GM21447 (cell line): ENCODE data around the gene RGS11.
A peak's percentile ranks its signal among the peaks of the same experiment; 100 is the strongest.
"Not testable (repeated sequence)": the region's sequence is repeated elsewhere in the genome, so short reads cannot be mapped to it uniquely, and the experiment has no call there.

Source experiments
- ATAC-seq: cut with Tn5 transposase; IDR thresholded peaks from one replicate; pipeline ENCODE4 v1.9.1; 2021; ENCODE audit not compliant: unreplicated experiment

Gene RGS11

DNA sequence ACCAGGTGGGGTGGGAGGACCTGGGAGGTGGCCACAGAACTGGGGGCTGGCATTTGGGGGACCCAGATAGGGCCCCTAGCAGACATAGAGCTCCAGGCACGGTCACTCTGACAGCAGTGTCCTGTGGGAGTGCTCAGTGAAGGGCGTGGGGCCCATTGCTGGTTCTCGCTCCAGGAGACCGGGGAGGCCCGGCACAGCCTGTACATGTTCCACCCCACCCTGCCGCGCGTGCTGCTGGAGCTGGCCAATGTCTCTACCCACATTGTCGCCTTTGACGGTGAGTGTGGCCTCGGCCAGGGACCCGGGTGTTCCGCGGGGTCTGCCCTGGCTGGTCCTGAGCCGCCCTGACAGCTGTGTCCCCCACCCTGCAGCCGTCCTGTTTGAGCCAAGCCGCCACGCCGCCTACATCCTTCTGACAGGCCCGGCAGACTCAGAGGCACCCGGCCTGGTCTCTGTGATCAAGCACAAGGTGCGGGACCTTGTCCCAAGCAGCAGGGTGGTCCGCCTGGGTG lies 11.2 kb downstream of the RGS11 start:
- ATAC-seq = no peak

- ATAC-seq = no peak
Measured at GRCh38 chr16:263944-264343, 11.8 kb downstream of the RGS11 start.

DNA sequence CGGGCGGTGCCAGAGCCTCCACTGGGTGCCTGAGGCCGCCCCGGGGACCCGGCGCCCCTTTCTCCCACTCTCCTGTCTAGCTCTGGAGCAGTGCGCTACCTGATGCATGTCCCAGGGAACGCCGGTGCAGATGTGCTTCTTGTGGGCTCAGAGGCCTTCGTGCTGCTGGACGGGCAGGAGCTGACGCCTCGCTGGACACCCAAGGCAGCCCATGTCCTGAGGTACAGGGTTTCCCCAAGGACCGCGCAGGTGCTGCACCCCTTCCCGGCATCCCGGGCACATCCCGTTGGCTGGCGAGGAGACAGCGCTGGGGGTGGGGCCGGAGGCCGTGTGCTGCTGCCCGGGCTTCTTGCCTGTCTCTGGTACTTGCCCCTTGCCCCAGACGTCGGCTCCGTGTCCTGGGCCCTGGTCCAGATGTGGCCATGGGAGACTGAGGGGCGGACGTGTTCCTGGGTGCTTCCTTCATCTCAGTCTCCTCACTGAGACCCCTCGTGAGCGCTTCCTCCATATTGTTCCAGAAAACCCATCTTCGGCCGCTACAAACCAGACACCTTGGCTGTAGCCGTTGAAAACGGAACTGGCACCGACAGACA lies 12.5 kb downstream of the RGS11 start:
- no peak for ATAC-seq

- ATAC-seq = no peak
Measured at GRCh38 chr16:262121-262745, 13.5 kb downstream of the RGS11 start.

- ATAC-seq = no peak
Measured at GRCh38 chr16:261031-261691, 14.6 kb downstream of the RGS11 start.

- ATAC-seq = no peak
Measured at GRCh38 chr16:260326-260725, 15.4 kb downstream of the RGS11 start.

DNA sequence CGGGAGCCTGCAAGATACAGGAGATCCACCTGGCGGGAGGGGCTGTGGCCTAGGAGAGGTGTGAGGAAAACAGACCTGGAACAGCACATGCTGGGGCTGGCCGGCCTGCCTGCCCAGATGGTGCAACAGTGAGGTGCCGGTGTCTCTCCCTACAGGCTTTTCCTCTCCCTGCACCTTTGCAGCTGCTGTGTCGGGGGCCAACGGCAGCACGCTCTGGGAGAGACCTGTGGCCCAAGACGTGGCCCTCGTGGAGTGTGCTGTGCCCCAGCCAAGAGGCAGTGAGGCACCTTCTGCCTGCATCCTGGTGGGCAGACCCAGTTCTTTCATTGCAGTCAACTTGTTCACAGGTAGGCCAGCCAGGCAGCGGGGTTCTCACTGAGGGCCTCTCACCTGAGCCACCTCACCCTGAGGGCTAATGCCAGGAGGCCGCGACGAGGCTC lies 15.9 kb downstream of the RGS11 start:
- no peak for ATAC-seq

GRCh38 chr16:259226-259625 lies 16.5 kb downstream of the RGS11 start:
- ATAC-seq = no peak

GRCh38 chr16:258091-258490 lies 17.7 kb downstream of the RGS11 start:
- not testable (repeated sequence) for ATAC-seq

DNA sequence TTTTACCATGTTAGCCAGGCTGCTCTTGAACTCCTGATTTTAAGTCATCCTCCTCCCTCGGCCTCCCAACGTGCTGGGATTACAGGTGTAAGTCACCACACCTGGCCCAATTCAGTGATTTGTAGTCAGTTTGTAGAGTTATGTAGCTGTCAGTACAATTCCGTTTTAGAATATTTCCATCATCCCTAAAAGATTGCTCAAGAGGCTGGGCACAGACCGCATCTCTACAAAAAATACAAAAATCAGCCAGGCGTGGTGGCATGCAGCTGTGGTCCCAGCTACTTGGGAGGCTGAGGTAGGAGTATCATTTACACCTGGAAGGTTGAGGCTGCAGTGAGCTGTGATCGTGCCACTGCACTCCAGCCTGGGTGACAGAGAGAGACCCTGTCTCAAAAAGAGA lies 20.6 kb downstream of the RGS11 start:
- no peak for ATAC-seq

GRCh38 chr16:254461-254860 lies 21.3 kb downstream of the RGS11 start:
- no peak for ATAC-seq

DNA sequence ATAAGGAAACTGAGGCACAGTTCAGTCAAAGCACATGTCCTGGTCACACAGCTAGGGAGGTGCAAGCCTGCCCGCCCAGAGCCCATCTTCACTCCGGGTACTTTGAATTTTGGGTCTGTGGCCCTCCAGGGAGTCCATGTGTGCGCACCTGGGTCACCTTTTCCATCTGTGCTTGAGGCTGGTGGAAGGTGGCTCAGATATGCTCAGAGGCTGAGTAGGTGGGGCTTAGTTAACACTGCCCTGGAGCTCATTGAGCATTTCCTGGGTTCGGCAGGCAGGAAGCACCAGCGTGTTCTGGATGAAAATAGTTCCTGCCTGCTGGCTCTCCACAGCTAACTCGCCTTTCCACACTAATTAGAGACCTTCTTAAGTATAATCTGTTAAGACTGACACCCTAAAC lies 21.9 kb downstream of the RGS11 start:
- no peak for ATAC-seq

DNA sequence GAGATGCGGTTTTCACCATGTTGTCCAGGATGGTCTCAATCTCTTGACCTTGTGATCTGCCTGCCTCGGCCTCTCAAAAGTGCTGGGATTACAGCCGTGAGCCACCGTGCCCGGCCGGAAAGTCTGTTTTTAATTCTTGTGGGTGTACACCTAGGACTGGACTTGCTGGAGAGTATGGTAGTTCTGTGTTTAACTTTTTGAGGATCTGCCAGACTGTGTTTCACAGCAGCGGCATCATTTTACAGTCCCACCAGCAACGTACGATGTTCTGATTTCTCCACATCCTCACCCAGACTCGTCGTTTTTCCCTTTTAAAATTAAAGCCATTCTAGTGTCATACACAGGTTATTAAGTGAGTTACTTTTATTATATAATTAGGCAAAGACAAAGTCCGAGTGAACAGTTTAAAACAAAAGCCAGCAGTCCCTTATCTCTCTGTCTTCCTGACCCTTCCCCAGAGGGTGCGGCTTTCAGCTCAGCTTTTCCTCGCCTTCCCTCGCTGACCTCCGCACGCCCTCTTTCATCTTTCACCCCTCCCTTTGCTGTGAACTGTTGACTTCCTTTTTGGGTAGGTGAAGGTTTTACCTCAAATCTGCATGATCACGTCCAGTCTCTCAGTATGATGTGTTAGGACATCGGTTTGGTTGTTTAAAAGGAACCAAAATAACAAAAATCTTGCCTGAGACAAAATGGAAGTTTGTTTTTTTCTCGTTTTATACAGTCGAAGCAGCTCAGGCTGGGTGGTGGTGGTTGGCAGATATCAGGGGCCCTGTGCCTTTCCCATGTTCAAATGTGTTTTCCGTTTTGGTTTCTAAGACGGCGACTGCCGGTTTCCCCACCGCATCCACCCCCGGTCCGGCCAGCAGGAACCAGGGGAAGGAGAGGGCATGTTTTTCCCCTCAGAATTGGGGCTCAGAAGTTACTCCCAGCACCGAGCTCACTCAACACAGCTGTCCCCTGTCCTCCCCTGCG lies 23.1 kb downstream of the RGS11 start:
- ATAC-seq = peak; percentile 73

- no peak for ATAC-seq
Measured at GRCh38 chr16:249431-249830, 26.3 kb downstream of the RGS11 start.

DNA sequence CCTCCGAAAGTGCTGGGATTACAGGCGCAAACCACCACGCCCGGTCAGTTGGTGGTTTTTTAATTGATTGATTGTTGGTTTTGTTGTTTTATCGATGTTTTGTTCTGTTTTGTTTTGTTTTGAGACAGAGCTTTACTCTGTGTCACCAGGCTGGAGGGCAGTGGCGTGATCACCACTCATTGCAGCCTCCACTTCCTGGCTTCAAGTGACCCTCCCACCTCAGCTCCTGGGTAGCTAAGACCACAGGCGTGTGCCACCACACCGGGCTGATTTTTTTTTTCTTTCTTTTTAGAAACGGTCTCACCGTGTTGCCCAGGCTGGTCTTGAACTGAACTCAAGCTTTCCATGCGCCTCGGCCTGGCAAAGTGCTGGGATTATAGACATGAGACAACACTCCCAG lies 28.7 kb downstream of the RGS11 start:
- ATAC-seq = no peak

- ATAC-seq = no peak
Measured at GRCh38 chr16:245105-245504, 30.6 kb downstream of the RGS11 start.

DNA sequence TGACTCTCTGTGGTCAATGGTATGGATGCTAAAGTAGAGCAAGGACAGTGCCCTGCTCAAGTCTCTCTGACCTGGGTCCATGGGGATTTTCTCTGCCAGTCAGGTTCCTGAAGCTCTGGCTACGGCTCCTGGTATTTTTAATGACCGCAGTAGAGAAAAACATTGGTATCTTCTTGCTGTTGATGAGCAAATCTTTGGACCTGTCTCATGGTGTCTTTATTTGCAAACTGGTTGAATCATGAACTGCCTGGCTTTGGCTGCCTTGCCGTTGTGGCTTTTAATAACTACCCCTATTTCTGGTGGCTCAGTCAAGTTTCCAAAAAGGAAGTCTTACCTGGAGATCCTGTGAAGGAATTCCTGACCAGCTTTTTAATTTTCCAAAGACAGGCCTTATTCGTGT lies 32.4 kb downstream of the RGS11 start:
- no peak for ATAC-seq

DNA sequence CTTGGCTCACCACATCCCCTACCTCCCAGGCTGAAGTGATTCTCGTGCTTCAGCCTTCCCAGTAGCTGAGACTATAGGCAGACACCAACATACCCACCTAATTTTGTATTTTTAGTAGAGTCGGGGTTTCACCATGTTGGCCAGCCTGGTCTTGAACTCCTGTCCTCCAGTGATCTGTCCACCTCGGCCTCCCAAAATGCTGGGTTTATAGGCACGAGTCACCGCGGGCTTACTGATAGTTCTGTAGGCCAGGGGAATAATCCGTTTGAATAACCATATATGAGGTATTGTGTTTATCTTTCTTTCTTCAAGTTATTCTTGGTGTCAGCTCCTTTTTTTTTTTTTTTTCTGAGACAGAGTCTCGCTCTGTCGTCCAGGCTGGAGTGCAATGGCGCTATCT lies 33.5 kb downstream of the RGS11 start:
- no peak for ATAC-seq

DNA sequence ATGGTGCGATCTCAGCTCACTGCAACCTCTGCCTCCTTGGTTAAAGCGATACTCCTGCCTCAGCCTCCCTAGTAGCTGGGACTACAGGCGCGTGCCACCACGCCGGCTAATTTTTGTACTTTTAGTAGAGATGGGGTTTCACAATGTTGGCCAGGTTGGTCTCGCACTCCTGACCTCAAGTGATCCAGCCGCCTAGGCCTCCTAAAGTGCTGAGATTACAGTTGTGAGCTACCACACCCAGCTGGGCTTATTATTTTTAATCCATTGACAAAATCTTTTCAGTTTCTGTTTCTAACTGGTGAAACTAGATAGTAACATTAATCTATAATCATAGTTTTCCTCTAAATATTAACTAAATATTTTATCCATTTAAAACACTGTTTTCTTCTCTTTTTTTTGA lies 35.2 kb downstream of the RGS11 start:
- no peak for ATAC-seq

DNA sequence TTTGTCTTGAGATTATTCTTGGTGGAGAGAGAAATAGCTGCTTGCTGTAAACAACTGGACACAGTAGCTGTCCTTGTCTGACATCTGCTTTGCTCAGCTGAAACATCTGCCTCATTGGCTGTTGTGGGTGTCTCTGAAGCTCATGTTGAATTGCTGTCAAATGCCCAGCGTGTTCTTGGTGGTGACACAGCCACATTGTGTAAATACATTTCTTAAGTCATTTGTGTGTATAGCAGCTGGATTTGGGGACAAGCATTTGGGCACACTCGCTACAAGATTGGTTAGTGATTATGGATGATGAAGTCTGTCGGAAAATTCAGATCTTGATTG lies 35.8 kb downstream of the RGS11 start:
- ATAC-seq = no peak
